K562 (cell line): ENCODE results near the gene CNKSR3. TPM values are rescaled to one million over a fixed set of nuclear protein-coding genes. Genes with fewer than 3 reads are reported as not detected.

Experiments
- CREM ChIP-seq: IDR thresholded peaks from 2 replicates; pipeline ENCODE4 v1.6.1; 2014; ENCODE audit warnings: antibody characterized with exemption, low read depth
- DPF2 ChIP-seq: fragments of 450-650 bp; IDR thresholded peaks from 2 replicates; pipeline ENCODE4 v1.6.1; 2016
- HNRNPLL ChIP-seq: fragments of 200-400 bp; formaldehyde crosslinking; IDR thresholded peaks from 2 replicates; pipeline ENCODE4 v1.6.1; 2017; ENCODE audit warnings: low read length, low read depth, mild to moderate bottlenecking; ENCODE audit not compliant: poor library complexity, severe bottlenecking
- NCOR1 ChIP-seq: fragments of 450-650 bp; IDR thresholded peaks from 2 replicates; pipeline ENCODE4 v1.6.1; 2016; ENCODE audit warnings: mild to moderate bottlenecking, moderate library complexity
- NFIX ChIP-seq: fragments of 250-450 bp; sonication (Bioruptor Pico); IDR thresholded peaks from 2 replicates; pipeline ENCODE4 v1.4.0; 2020; ENCODE audit warnings: low read depth, mild to moderate bottlenecking, moderate library complexity
- REST ChIP-seq, 2 experiments: fragments of 450-650 bp; formaldehyde crosslinking in 1 of 2; IDR thresholded peaks; 2 replicates each; pipeline versions ENCODE4 v1.4.0 to v1.6.1; 2014 to 2020; ENCODE audit warnings: mild to moderate bottlenecking in 2 of 2, borderline replicate concordance in 1 of 2, low read depth in 1 of 2
- TSHZ1 ChIP-seq: fragments of 250-450 bp; sonication (Bioruptor Pico); IDR thresholded peaks from 2 replicates; pipeline ENCODE4 v1.4.0; 2020; ENCODE audit warnings: mild to moderate bottlenecking, moderate library complexity
- UBTF ChIP-seq, 2 experiments: IDR thresholded peaks; 2 replicates each; pipeline ENCODE4 v1.6.1; 2012; ENCODE audit warnings: improper control_type of control experiment in 2 of 2, low read depth in 2 of 2, low read length in 2 of 2, borderline replicate concordance in 1 of 2
- polyA plus RNA-seq, 8 experiments: library from polyadenylated mRNA; depleted of rRNA in 4 of 8; stranded (reverse) in 5 of 8; unstranded in 3 of 8; fragments of >200 nt; fragmentation: Nextera tagmentation in 2 of 8; fragmentation: Illumina TruSeq in 1 of 8; extraction: Ambion mirVana in 2 of 8; extraction: Trizol in 1 of 8; gene quantifications; 2 replicates each; pipeline versions ENCODE4 v1.2.1 to v1.2.3, GENCODE V29; 2011 to 2014; ENCODE audit warnings: inconsistent platforms in 1 of 8, missing spikeins in 1 of 8
- total RNA-seq, 7 experiments: library from RNA; depleted of rRNA in 6 of 7; stranded (reverse); fragments of >200 nt in 6 of 7; fragmentation: Illumina TruSeq in 2 of 7; extraction: Trizol in 2 of 7; gene quantifications; 2 replicates each; pipeline versions ENCODE4 v1.2.1 to v1.2.3, GENCODE V29; 2011 to 2021; ENCODE audit warnings: low replicate concordance in 1 of 7

Gene CNKSR3
- total and polyA plus RNA-seq, 9 of the 15 experiments (the other 6 are each of a cell fraction or from before 2014, with no cell fraction given), result 4.5 to 29.6 (median 9.5) TPM

- 0 out of 2 replicates have a peak, but pooled peaks have one; percentile 16 for TF ChIP-seq REST (IDR thresholded peaks at IDR 0.05; ENCODE audit: borderline replicate concordance)
- TF ChIP-seq REST (CRISPR knock-in tag; IDR thresholded peaks at IDR 0.05; ENCODE audit: low read depth), result no peak
- TF ChIP-seq DPF2, result no peak
- 0 out of 2 replicates have a peak, but pooled peaks have one; percentile 21 for TF ChIP-seq NCOR1
- no peak for TF ChIP-seq HNRNPLL
- peak; percentile 58 to 90 for TF ChIP-seq UBTF (IDR thresholded peaks at IDR 0.05; ENCODE audit: borderline replicate concordance in 1 of 2, low read depth in 2 of 2, low read length in 2 of 2)
- no peak for TF ChIP-seq TSHZ1
- TF ChIP-seq CREM, result peak; percentile 25; the same call in 1 of the 2 replicates
- TF ChIP-seq NFIX (CRISPR knock-in tag), result no peak
These were observed at the start of gene CNKSR3 (continued) for GRCh38 chr6:154510144-154510905.
